ENCODE results near the gene ADORA2A.

- no peak for TF ChIP-seq SUZ12 (IDR thresholded peaks at IDR 0.05; ENCODE audit: low read length)
- TF ChIP-seq ATF3 (IDR thresholded peaks at IDR 0.05; ENCODE audit: insufficient read depth, low read depth, low read length): no peak
- TF ChIP-seq RBBP5 (IDR thresholded peaks at IDR 0.05; ENCODE audit: borderline replicate concordance, low read depth, low read length): no peak
- no peak for TF ChIP-seq EP300 (IDR thresholded peaks at IDR 0.05; ENCODE audit: borderline replicate concordance in 1 of 2, low read depth in 2 of 2, low read length in 2 of 2)
- no peak for TF ChIP-seq BACH1 (IDR thresholded peaks at IDR 0.05; ENCODE audit: low read length)
These were observed 10.2 kb upstream of the ADORA2A start for GRCh38 chr22:24417200-24417599.
